A549 treated with dexamethasone at 1 μM for 4 hours (cell line): ENCODE results near the gene IFT43. TPM values are rescaled to one million over a fixed set of nuclear protein-coding genes. Genes with fewer than 3 reads are reported as not detected.

Source experiments
- total RNA-seq: library from RNA; stranded (reverse); fragments of 200-300 nt; extraction: Qiagen RNA extraction; gene quantifications from 5 replicates; pipeline ENCODE4 v1.2.3, GENCODE V29; 2022

Gene IFT43
- 32.1 to 37.2 TPM (median 34.6 TPM) in 5 replicates for total RNA-seq

GRCh38 chr14:75985618-75986438 is at the start of gene IFT43:
Gene IFT43, plus strand, starts transcription at chr14:75985763. Its CDS starts 24 bp downstream, at chr14:75985787.

GRCh38 chr14:75981426-75982265 is 3.9 kb upstream of the IFT43 start, which contains the start of gene TGFB3:
Gene TGFB3, minus strand, starts transcription at chr14:75981995. Its CDS starts 1,102 bp downstream, at chr14:75980893.

Other genes with a start within 250 kb of the IFT43 start
- gene TGFB3, start 3.8 kb upstream of the IFT43 start, total RNA-seq: 0.54 to 0.90 TPM (median 0.75 TPM) in 5 replicates
- gene GPATCH2L, start 166.2 kb downstream of the IFT43 start, total RNA-seq: 12.8 to 22.1 TPM (median 21.1 TPM) in 5 replicates